GM19395 (cell line): ENCODE measurements around the gene DNAJC4.

Experiments used
- ATAC-seq: cut with Tn5 transposase; IDR thresholded peaks from one replicate; pipeline ENCODE4 v1.9.1; 2021; ENCODE audit warnings: mild to moderate bottlenecking, moderate library complexity; ENCODE audit not compliant: unreplicated experiment

Gene DNAJC4

GRCh38 chr11:64230171-64230984, at the start of gene DNAJC4:
TSS of gene DNAJC4 (plus strand) at chr11:64230548. CDS start at chr11:64230855, 307 bp downstream.
- peak; percentile 46 for ATAC-seq

- no peak for ATAC-seq
Measured at GRCh38 chr11:64180891-64181290, 49.5 kb upstream of the DNAJC4 start.

GRCh38 chr11:64181506-64182411, 48.6 kb upstream of the DNAJC4 start:
- ATAC-seq: no peak

GRCh38 chr11:64183890-64184289, 46.5 kb upstream of the DNAJC4 start:
- ATAC-seq: no peak

GRCh38 chr11:64185175-64185692, 45.1 kb upstream of the DNAJC4 start:
- peak; percentile 27 for ATAC-seq

GRCh38 chr11:64185693-64186491, 44.5 kb upstream of the DNAJC4 start, which contains the start of gene STIP1:
TSS of gene STIP1 (plus strand) at chr11:64186171. CDS start at chr11:64186262, 91 bp downstream.
- ATAC-seq: peak; percentile 83

GRCh38 chr11:64186492-64187165, 43.7 kb upstream of the DNAJC4 start:
- ATAC-seq: no peak

GRCh38 chr11:64192434-64192833, 37.9 kb upstream of the DNAJC4 start:
- ATAC-seq: no peak

GRCh38 chr11:64196626-64197025, 33.7 kb upstream of the DNAJC4 start:
- ATAC-seq: no peak

- no peak for ATAC-seq
Measured at GRCh38 chr11:64198511-64198910, 31.8 kb upstream of the DNAJC4 start.

GRCh38 chr11:64201543-64201942, 28.8 kb upstream of the DNAJC4 start:
- no peak for ATAC-seq

GRCh38 chr11:64202992-64203391, 27.4 kb upstream of the DNAJC4 start:
- no peak for ATAC-seq

- ATAC-seq: no peak
Measured at GRCh38 chr11:64203421-64204079, 26.8 kb upstream of the DNAJC4 start.

GRCh38 chr11:64204080-64204440, 26.3 kb upstream of the DNAJC4 start:
- no peak for ATAC-seq

GRCh38 chr11:64204464-64204989, 25.8 kb upstream of the DNAJC4 start:
- no peak for ATAC-seq

- ATAC-seq: no peak
Measured at GRCh38 chr11:64206457-64207255, 23.7 kb upstream of the DNAJC4 start, which contains the start of gene FERMT3. TSS of gene FERMT3 (plus strand) at chr11:64206721. CDS start at chr11:64207365, 644 bp downstream.

- peak; percentile 60 for ATAC-seq
Measured at GRCh38 chr11:64207256-64208085, 22.9 kb upstream of the DNAJC4 start.
